ENCODE results near the gene ACRBP.

DNA sequence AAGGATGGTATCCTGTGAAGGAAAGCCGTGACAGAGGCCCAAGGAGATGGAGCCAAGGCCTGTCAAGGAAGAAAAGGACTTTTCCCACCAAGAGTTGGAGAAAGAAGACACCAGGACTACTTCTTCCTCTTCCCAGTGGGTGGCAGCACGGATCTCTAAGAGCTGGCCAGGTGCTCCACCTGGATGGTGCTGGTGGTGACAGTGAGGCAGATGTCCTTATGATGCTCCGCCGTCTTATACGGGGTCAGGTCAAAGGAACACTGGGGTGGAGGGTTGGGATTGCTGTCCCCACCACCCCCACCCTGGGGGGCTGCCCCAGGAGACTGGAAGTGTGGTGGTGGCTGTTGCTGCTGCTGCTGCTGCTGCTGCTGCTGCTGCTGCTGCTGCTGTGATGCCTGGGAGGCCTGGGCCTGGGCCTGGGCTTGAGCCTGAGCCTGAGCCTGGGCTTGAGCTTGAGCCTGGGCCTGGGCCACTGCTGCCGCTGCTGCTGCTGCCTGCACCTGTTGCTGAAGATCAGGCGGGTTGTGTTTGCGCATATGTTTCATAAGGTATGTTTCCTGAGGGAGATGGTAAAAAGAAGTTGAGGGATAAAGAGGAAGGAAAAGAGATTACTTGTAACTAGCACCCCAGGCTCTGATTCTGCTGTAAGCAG is 20.5 kb upstream of the ACRBP start:
- no peak for TF ChIP-seq POLR2A (IDR thresholded peaks at IDR 0.05)
- TF ChIP-seq, protein P1, sequence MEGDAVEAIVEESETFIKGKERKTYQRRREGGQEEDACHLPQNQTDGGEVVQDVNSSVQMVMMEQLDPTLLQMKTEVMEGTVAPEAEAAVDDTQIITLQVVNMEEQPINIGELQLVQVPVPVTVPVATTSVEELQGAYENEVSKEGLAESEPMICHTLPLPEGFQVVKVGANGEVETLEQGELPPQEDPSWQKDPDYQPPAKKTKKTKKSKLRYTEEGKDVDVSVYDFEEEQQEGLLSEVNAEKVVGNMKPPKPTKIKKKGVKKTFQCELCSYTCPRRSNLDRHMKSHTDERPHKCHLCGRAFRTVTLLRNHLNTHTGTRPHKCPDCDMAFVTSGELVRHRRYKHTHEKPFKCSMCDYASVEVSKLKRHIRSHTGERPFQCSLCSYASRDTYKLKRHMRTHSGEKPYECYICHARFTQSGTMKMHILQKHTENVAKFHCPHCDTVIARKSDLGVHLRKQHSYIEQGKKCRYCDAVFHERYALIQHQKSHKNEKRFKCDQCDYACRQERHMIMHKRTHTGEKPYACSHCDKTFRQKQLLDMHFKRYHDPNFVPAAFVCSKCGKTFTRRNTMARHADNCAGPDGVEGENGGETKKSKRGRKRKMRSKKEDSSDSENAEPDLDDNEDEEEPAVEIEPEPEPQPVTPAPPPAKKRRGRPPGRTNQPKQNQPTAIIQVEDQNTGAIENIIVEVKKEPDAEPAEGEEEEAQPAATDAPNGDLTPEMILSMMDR (IDR thresholded peaks at IDR 0.05): no peak
- TF ChIP-seq EP300 (IDR thresholded peaks at IDR 0.05): no peak

Measured in ovary (tissue), 3 donors.